Nephron (organoid): Measurements from ENCODE around the gene ZNF22.

ENCODE experiments used
- H3K27ac Mint-ChIP-seq, 3 experiments: 2 replicates each; pipeline ENCODE4 v1.8.0; 2020; ENCODE audit warnings: mixed read lengths in 3 of 3, mild to moderate bottlenecking in 2 of 3, moderate library complexity in 1 of 3
- H3K27me3 Mint-ChIP-seq: 2 replicates; pipeline ENCODE4 v1.8.0; 2021; ENCODE audit warnings: low read depth, mild to moderate bottlenecking, moderate library complexity, mixed read lengths
- H3K36me3 Mint-ChIP-seq: 2 replicates; pipeline ENCODE4 v1.8.0; 2020; ENCODE audit warnings: low read depth, mixed read lengths
- H3K4me1 Mint-ChIP-seq: 2 replicates; pipeline ENCODE4 v1.8.0; 2020; ENCODE audit warnings: mixed read lengths
- H3K4me3 Mint-ChIP-seq, 3 experiments: 2 replicates each; pipeline ENCODE4 v1.8.0; 2020; ENCODE audit warnings: mild to moderate bottlenecking in 3 of 3, mixed read lengths in 3 of 3, moderate library complexity in 2 of 3
- H3K9me3 Mint-ChIP-seq: 2 replicates; pipeline ENCODE4 v1.8.0; 2020; ENCODE audit warnings: mixed read lengths
- CTCF ChIP-seq, 3 experiments: fragments of 200-600 bp; sonication (generic); IDR thresholded peaks; one replicate each; pipeline ENCODE4 v1.5.0; 2021; ENCODE audit warnings: antibody characterized with exemption in 3 of 3; ENCODE audit not compliant: unreplicated experiment in 3 of 3

Gene ZNF22

GRCh38 chr10:44955413-44956070, 45.2 kb upstream of the ZNF22 start:
- TF ChIP-seq CTCF (IDR thresholded peaks at IDR 0.05; ENCODE audit: unreplicated experiment in 3 of 3) = no peak
- H3K4me3 Mint-ChIP-seq = no peak overlapping the region
- H3K9me3 Mint-ChIP-seq = no peaks in the 10 kb centered on the region
- H3K27me3 Mint-ChIP-seq = no peaks in the 10 kb centered on the region
- H3K27ac Mint-ChIP-seq = no peak overlapping the region
- H3K4me1 Mint-ChIP-seq = peaks cover 60% of the 10 kb centered on the region
- peaks cover 27% of the 10 kb centered on the region for H3K36me3 Mint-ChIP-seq

GRCh38 chr10:44956226-44956625, 44.5 kb upstream of the ZNF22 start:
- H3K27me3 Mint-ChIP-seq = no peaks in the 10 kb centered on the region
- H3K36me3 Mint-ChIP-seq = peaks cover 25% of the 10 kb centered on the region
- H3K4me1 Mint-ChIP-seq = peaks cover 62% of the 10 kb centered on the region
- TF ChIP-seq CTCF (IDR thresholded peaks at IDR 0.05; ENCODE audit: unreplicated experiment in 3 of 3) = no peak
- no peaks in the 10 kb centered on the region for H3K9me3 Mint-ChIP-seq
- peak overlapping the region in 2 of 3 experiments; percentile 56 to 59 for H3K4me3 Mint-ChIP-seq
- H3K27ac Mint-ChIP-seq = peak overlapping the region in 2 of 3 experiments; percentile 20 to 56

GRCh38 chr10:44956717-44957706, 43.7 kb upstream of the ZNF22 start:
- Mint-ChIP-seq H3K4me3 (peak overlapping the region; percentile 84 to 93 (median 89)), H3K27ac (peak overlapping the region; percentile 78 to 92 (median 81)), H3K27me3 (no peaks in the 10 kb centered on the region), H3K4me1 (peaks cover 62% of the 10 kb centered on the region), H3K36me3 (peaks cover 23% of the 10 kb centered on the region), H3K9me3 (no peaks in the 10 kb centered on the region)
- no peak for TF ChIP-seq CTCF (IDR thresholded peaks at IDR 0.05; ENCODE audit: unreplicated experiment in 3 of 3)

DNA sequence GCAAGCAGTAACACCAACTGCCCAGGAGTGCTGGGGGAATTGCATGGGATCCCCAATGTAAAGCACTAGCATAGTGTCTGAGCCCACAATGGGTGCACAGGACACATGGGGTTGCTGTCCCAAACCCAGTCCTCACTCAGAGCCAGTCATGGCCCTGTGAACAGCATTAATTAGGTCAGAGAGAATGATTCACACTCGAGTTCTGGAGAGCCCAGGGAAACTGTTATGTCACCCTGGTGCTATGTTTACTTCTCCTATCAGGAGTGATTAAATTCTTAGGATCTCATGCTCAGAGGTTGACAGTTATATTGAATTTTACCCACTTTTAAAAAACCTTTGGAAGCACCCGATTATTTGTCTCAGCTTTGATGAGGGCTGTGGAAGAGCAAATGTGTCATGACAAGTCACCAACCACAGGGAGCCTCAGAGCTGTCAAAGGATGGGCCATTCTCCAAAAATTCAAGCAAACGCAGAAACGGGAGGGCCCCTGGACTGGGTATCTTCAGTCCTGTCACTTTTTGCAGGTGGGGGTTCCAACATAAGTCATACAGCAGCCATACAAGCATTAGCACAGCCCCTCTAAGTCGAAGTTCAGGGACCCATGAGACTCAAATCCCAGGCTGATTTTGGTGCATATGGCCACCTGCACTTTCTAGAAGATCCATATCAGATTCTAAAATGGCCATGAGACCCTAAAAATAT, 42.4 kb upstream of the ZNF22 start:
- no peaks in the 10 kb centered on the region for H3K27me3 Mint-ChIP-seq
- H3K4me1 Mint-ChIP-seq = peaks cover 64% of the 10 kb centered on the region
- peak overlapping the region; percentile 84 to 93 (median 89) for H3K4me3 Mint-ChIP-seq
- TF ChIP-seq CTCF (IDR thresholded peaks at IDR 0.05; ENCODE audit: unreplicated experiment in 3 of 3) = no peak
- H3K9me3 Mint-ChIP-seq = no peaks in the 10 kb centered on the region
- H3K36me3 Mint-ChIP-seq = peaks cover 22% of the 10 kb centered on the region
- peak overlapping the region; percentile 78 to 92 (median 81) for H3K27ac Mint-ChIP-seq

GRCh38 chr10:44958898-44959246, 41.9 kb upstream of the ZNF22 start:
- Mint-ChIP-seq H3K9me3 (no peaks in the 10 kb centered on the region), H3K27ac (peak overlapping the region; percentile 78 to 92 (median 81)), H3K4me1 (peaks cover 66% of the 10 kb centered on the region), H3K27me3 (no peaks in the 10 kb centered on the region), H3K4me3 (peak overlapping the region; percentile 84 to 93 (median 89)), H3K36me3 (peaks cover 19% of the 10 kb centered on the region)
- TF ChIP-seq CTCF (IDR thresholded peaks at IDR 0.05; ENCODE audit: unreplicated experiment in 3 of 3) = no peak
